Measurements from ENCODE around the gene FAM171A1. TPM values are rescaled to one million over a fixed set of nuclear protein-coding genes. Genes with fewer than 3 reads are reported as not detected.

Gene FAM171A1
- polyA plus RNA-seq, 1 of the 3 experiments (the other 2 are of a cell fraction), result 26.3 TPM

GRCh38 chr10:15313047-15313446, 58.0 kb downstream of the FAM171A1 start:
- no peaks in the 10 kb centered on the region; the same call in 1 of the 2 replicates for H3K79me2 ChIP-seq (ENCODE audit: insufficient read depth)
- H3K36me3 ChIP-seq (replicated peaks in 1 of 2; ENCODE audit: control insufficient read depth in 1 of 2, insufficient read depth in 2 of 2, low read length in 1 of 2), result no peaks in the 10 kb centered on the region
- no peak overlapping the region for H3K9ac ChIP-seq
- no peak overlapping the region for H3K4me2 ChIP-seq
- no peaks in the 10 kb centered on the region for H3K9me2 ChIP-seq
- 79% methylated on average over 3 of the region's 4 CpGs for WGBS (ENCODE audit: low lambda C conversion rate)
- H3K27me3 ChIP-seq (ENCODE audit: insufficient read depth), result no peaks in the 10 kb centered on the region
- peak overlapping the region; percentile 5 to 96; a peak in 3 of 4 replicates for H3K27ac ChIP-seq (ENCODE audit: low read depth in 2 of 2, low read length in 1 of 2)
- H3K4me3 ChIP-seq (ENCODE audit: low read depth in 2 of 2, low read length in 1 of 2), result no peak overlapping the region
- no peaks in the 10 kb centered on the region for H4K20me1 ChIP-seq (ENCODE audit: insufficient read depth)
- no peaks in the 10 kb centered on the region for H3F3A ChIP-seq (replicated peaks; ENCODE audit: insufficient read depth)
- peak; percentile 39 for DNase-seq
- no peak overlapping the region for H2AFZ ChIP-seq (ENCODE audit: low read depth)
- TF ChIP-seq, protein P1, sequence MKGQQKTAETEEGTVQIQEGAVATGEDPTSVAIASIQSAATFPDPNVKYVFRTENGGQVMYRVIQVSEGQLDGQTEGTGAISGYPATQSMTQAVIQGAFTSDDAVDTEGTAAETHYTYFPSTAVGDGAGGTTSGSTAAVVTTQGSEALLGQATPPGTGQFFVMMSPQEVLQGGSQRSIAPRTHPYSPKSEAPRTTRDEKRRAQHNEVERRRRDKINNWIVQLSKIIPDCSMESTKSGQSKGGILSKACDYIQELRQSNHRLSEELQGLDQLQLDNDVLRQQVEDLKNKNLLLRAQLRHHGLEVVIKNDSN (IDR thresholded peaks at IDR 0.05; ENCODE audit: borderline replicate concordance, low read depth), result no peak
- H3K4me1 ChIP-seq (ENCODE audit: control insufficient read depth in 1 of 2, insufficient read depth in 2 of 2, low read depth in 1 of 2, low read length in 1 of 2), result peaks cover 4 to 46% of the 10 kb centered on the region in 2 experiments; a peak in 3 of 4 replicates
- no peaks in the 10 kb centered on the region for H3K9me3 ChIP-seq
- POLR2A ChIA-PET, result no interaction called here
- CTCF ChIA-PET, result interaction anchor here (1.0 to 1.8 kb wide), 2 partner anchors 13 to 57 kb away, joined by 3 to 7 read pairs; no protein-coding TSS in a partner anchor

DNA sequence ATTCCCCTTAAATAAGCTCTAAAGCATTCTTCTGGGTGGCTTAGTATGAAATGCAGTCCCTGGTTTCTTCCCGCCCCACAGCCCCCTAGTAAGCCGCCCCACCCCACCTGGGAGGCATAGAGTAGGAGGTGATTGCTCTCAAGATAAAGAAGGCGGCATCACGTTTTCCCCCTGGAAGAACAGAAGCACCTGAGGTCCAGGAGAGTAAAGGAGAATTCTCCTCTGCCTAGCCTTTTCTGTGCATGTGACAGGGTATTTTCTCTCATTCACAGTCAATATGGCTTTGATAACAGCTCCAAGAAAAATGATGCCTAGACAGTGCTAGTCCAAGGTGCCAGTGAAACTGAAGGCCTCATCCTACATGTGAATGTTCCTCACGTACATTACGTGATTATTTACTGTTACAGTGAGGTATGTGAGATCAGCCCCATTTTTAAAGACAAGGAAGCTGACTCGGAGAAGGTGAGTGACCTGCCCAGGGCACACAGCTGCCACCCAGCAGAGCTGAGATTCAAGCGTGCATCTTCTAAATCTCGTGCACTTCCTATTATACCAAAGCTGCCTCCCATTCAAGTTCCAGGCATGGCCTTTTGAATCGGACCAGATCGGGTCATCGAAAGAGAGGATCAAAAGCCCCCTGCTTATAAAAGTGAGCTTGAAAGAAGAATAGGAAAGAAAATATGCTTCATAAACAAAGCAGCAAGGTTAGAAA, 59.4 kb downstream of the FAM171A1 start:
- no peaks in the 10 kb centered on the region for H3F3A ChIP-seq (replicated peaks; ENCODE audit: insufficient read depth)
- no peak overlapping the region for H3K4me2 ChIP-seq
- H3K9me3 ChIP-seq, result no peaks in the 10 kb centered on the region
- H3K9ac ChIP-seq, result no peak overlapping the region
- no peak for TF ChIP-seq SIN3A (IDR thresholded peaks at IDR 0.05; ENCODE audit: borderline replicate concordance, low read depth, low read length)
- no peak for TF ChIP-seq YY1 (IDR thresholded peaks at IDR 0.05; ENCODE audit: low read depth)
- no peak for TF ChIP-seq POLR2AphosphoS5 (IDR thresholded peaks at IDR 0.05; ENCODE audit: low read depth, low read length)
- no peak for TF ChIP-seq FOSL2 (IDR thresholded peaks at IDR 0.05; ENCODE audit: borderline replicate concordance, low read depth)
- TF ChIP-seq NFIC (IDR thresholded peaks at IDR 0.05; ENCODE audit: borderline replicate concordance), result no peak
- no peak for TF ChIP-seq RCOR1 (IDR thresholded peaks at IDR 0.05; ENCODE audit: low read length)
- no peak for TF ChIP-seq ZBTB33 (IDR thresholded peaks at IDR 0.05; ENCODE audit: borderline replicate concordance, low read depth)
- TF ChIP-seq TAF1 (IDR thresholded peaks at IDR 0.05; ENCODE audit: borderline replicate concordance, low read depth, low read length), result no peak
- TF ChIP-seq, protein P2, sequence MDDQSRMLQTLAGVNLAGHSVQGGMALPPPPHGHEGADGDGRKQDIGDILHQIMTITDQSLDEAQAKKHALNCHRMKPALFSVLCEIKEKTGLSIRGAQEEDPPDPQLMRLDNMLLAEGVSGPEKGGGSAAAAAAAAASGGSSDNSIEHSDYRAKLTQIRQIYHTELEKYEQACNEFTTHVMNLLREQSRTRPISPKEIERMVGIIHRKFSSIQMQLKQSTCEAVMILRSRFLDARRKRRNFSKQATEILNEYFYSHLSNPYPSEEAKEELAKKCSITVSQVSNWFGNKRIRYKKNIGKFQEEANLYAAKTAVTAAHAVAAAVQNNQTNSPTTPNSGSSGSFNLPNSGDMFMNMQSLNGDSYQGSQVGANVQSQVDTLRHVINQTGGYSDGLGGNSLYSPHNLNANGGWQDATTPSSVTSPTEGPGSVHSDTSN (IDR thresholded peaks at IDR 0.05), result no peak
- TF ChIP-seq EZH2phosphoT487 (IDR thresholded peaks at IDR 0.05; ENCODE audit: borderline replicate concordance, low read depth), result no peak
- TF ChIP-seq RXRA (IDR thresholded peaks at IDR 0.05; ENCODE audit: borderline replicate concordance, low read depth), result no peak
- TF ChIP-seq, protein P1 (IDR thresholded peaks at IDR 0.05; ENCODE audit: borderline replicate concordance, low read depth), result no peak
- no peak for TF ChIP-seq JUND (IDR thresholded peaks at IDR 0.05)
- no peak for TF ChIP-seq REST (IDR thresholded peaks at IDR 0.05; ENCODE audit: low read depth, low read length)
- no peak for TF ChIP-seq MEF2A (IDR thresholded peaks at IDR 0.05; ENCODE audit: borderline replicate concordance, low read depth)
- TF ChIP-seq GABPA (IDR thresholded peaks at IDR 0.05; ENCODE audit: low read depth), result no peak
- TF ChIP-seq EP300 (IDR thresholded peaks at IDR 0.05; ENCODE audit: borderline replicate concordance in 1 of 2, low read depth in 1 of 2, low read length in 1 of 2), result no peak
- no peak overlapping the region for H3K4me3 ChIP-seq (ENCODE audit: low read depth in 2 of 2, low read length in 1 of 2)
- ChIA-PET POLR2A (interaction anchor here (0.8 kb wide), 1 partner anchor 10 kb away, joined by 3 read pairs; no protein-coding TSS in a partner anchor), CTCF (interaction anchor here (1.8 kb wide), 1 partner anchor 12 kb away, joined by 7 read pairs; no protein-coding TSS in a partner anchor)
- 96% methylated on average over 12 of the region's 12 CpGs for WGBS (ENCODE audit: low lambda C conversion rate)
- H3K27ac ChIP-seq (ENCODE audit: low read depth in 2 of 2, low read length in 1 of 2), result peak overlapping the region in 1 of 2 experiments; percentile 58; a peak in 1 of 4 replicates
- H2AFZ ChIP-seq (ENCODE audit: low read depth), result no peak overlapping the region
- H3K36me3 ChIP-seq (replicated peaks in 1 of 2; ENCODE audit: control insufficient read depth in 1 of 2, insufficient read depth in 2 of 2, low read length in 1 of 2), result no peaks in the 10 kb centered on the region
- no peaks in the 10 kb centered on the region for H3K27me3 ChIP-seq (ENCODE audit: insufficient read depth)
- H3K4me1 ChIP-seq (ENCODE audit: control insufficient read depth in 1 of 2, insufficient read depth in 2 of 2, low read depth in 1 of 2, low read length in 1 of 2), result peaks cover 4 to 42% of the 10 kb centered on the region in 2 experiments; a peak in 3 of 4 replicates
- no peaks in the 10 kb centered on the region; the same call in 1 of the 2 replicates for H3K79me2 ChIP-seq (ENCODE audit: insufficient read depth)
- H3K9me2 ChIP-seq, result no peaks in the 10 kb centered on the region
- DNase-seq, result no peak
- no peaks in the 10 kb centered on the region for H4K20me1 ChIP-seq (ENCODE audit: insufficient read depth)
